GM06990 (cell line): ENCODE measurements around the gene SIRT4.

Experiments
- DNase-seq: peaks from one replicate; pipeline ENCODE4 v3.0.0-alpha.2; 2011; ENCODE audit not compliant: insufficient read length; ENCODE audit errors: extremely low read depth
- H3K27me3 ChIP-seq: replicated peaks from 2 replicates; pipeline ENCODE4 v1.6.0; 2011; ENCODE audit warnings: low read length; ENCODE audit not compliant: control insufficient read depth, insufficient read depth
- H3K36me3 ChIP-seq: 2 replicates; pipeline ENCODE4 v1.5.1; 2011; ENCODE audit warnings: low read length; ENCODE audit not compliant: control insufficient read depth, insufficient read depth
- H3K4me3 ChIP-seq: replicated peaks from 2 replicates; pipeline ENCODE4 v1.5.1; 2011; ENCODE audit warnings: low read depth, mild to moderate bottlenecking, control low read depth, low read length
- CTCF ChIP-seq: IDR thresholded peaks from 2 replicates; pipeline ENCODE4 v1.5.1; 2011; ENCODE audit warnings: low read length, control low read depth, mild to moderate bottlenecking, inconsistent platforms; ENCODE audit not compliant: insufficient read depth, poor library complexity, severe bottlenecking

SIRT4 gene

GRCh38 chr12:120359128-120359527 is 57.0 kb downstream of the SIRT4 start:
- H3K36me3 ChIP-seq: no peaks in the 10 kb centered on the region
- H3K4me3 ChIP-seq: no peak overlapping the region
- H3K27me3 ChIP-seq: peaks cover 1% of the 10 kb centered on the region
- TF ChIP-seq CTCF: no peak
- DNase-seq: no peak

- DNase-seq: peak; percentile 78
- Histone ChIP-seq H3K27me3 (peaks cover 3% of the 10 kb centered on the region), H3K36me3 (no peaks in the 10 kb centered on the region), H3K4me3 (no peak overlapping the region)
- TF ChIP-seq CTCF: no peak
Observed at GRCh38 chr12:120361506-120362208, 59.5 kb downstream of the SIRT4 start.
